Fibroblast of lung (primary cell): ENCODE results near the gene MBOAT1. TPM values are rescaled to one million over a fixed set of nuclear protein-coding genes. Genes with fewer than 3 reads are reported as not detected.

Experiments used
- DNase-seq, 2 donors: peaks; one replicate each; pipeline versions ENCODE4 v3.0.0 to v3.0.0-alpha.2; 2010; ENCODE audit warnings: low read depth in 2 of 2
- H2AFZ ChIP-seq: 2 replicates; pipeline ENCODE4 v1.5.1; 2012; ENCODE audit warnings: low read length, control low read depth, inconsistent platforms
- H3K27ac ChIP-seq: 2 replicates; pipeline ENCODE4 v1.5.1; 2011; ENCODE audit warnings: low read length, control low read depth; ENCODE audit not compliant: insufficient read depth
- H3K27me3 ChIP-seq: 2 replicates; pipeline ENCODE4 v1.5.1; 2011; ENCODE audit warnings: mild to moderate bottlenecking, low read length; ENCODE audit not compliant: control insufficient read depth, insufficient read depth
- H3K36me3 ChIP-seq: 2 replicates; pipeline ENCODE4 v1.5.1; 2011; ENCODE audit warnings: low read length; ENCODE audit not compliant: control insufficient read depth, insufficient read depth
- H3K4me1 ChIP-seq: 2 replicates; pipeline ENCODE4 v1.5.1; 2011; ENCODE audit warnings: low read length; ENCODE audit not compliant: control insufficient read depth, insufficient read depth; ENCODE audit errors: extremely low read depth
- H3K4me2 ChIP-seq: 2 replicates; pipeline ENCODE4 v1.5.1; 2011; ENCODE audit warnings: low read length, control low read depth; ENCODE audit not compliant: insufficient read depth; ENCODE audit errors: extremely low read depth
- H3K4me3 ChIP-seq, 4 experiments: fragments of 200-600 bp in 1 of 4; sonication (generic) in 1 of 4; replicated peaks in 1 of 4; 2 replicates each; pipeline ENCODE4 v1.5.1; 2011 to 2016; ENCODE audit warnings: low read length in 4 of 4, low read depth in 3 of 4, mild to moderate bottlenecking in 3 of 4, control low read depth in 2 of 4, inconsistent platforms in 1 of 4, mixed read lengths in 1 of 4; ENCODE audit not compliant: insufficient read depth in 1 of 4; ENCODE audit errors: control extremely low read depth in 1 of 4
- H3K79me2 ChIP-seq: 2 replicates; pipeline ENCODE4 v1.5.1; 2012; ENCODE audit warnings: mild to moderate bottlenecking, low read length, inconsistent platforms; ENCODE audit not compliant: control insufficient read depth, insufficient read depth
- H3K9ac ChIP-seq: 2 replicates; pipeline ENCODE4 v1.5.1; 2011; ENCODE audit warnings: mild to moderate bottlenecking, low read length, control low read depth; ENCODE audit not compliant: insufficient read depth
- H3K9me3 ChIP-seq: 2 replicates; pipeline ENCODE4 v1.5.1; 2012; ENCODE audit warnings: low read depth, low read length; ENCODE audit not compliant: control insufficient read depth, insufficient read depth
- H4K20me1 ChIP-seq: 2 replicates; pipeline ENCODE4 v1.5.1; 2011; ENCODE audit warnings: low read length; ENCODE audit not compliant: control insufficient read depth, insufficient read depth; ENCODE audit errors: extremely low read depth
- EZH2 ChIP-seq: IDR thresholded peaks from 2 replicates; pipeline ENCODE4 v1.5.1; 2012; ENCODE audit warnings: low read length, control low read depth, mild to moderate bottlenecking; ENCODE audit errors: missing control alignments
- polyA plus RNA-seq, 2 donors: library from polyadenylated mRNA; depleted of rRNA in 1 of 2; stranded (reverse) in 1 of 2; unstranded in 1 of 2; fragments of >200 nt; gene quantifications; 2 replicates each; pipeline ENCODE4 v1.2.1, GENCODE V29; 2011 to 2012; ENCODE audit warnings: missing spikeins in 1 of 2
- total RNA-seq: library from RNA; depleted of rRNA; stranded (reverse); fragments of >200 nt; gene quantifications from 2 replicates; pipeline ENCODE4 v1.2.1, GENCODE V29; 2014
- TF ChIP-seq, protein P1 (sequence below), 2 donors: IDR thresholded peaks in 1 of 2; conservative IDR thresholded peaks in 1 of 2; 1 replicate in 1 of 2; 2 replicates in 1 of 2; pipeline ENCODE4 v1.5.1; 2011 to 2012; ENCODE audit warnings: low read length in 2 of 2, control low read depth in 1 of 2, inconsistent platforms in 1 of 2, low read depth in 1 of 2, mild to moderate bottlenecking in 1 of 2

The MBOAT1 gene
- total and polyA plus RNA-seq, 2 donors (not counting 1 experiment from before 2014, with no cell fraction given), result 3.1 to 6.6 TPM

DNA sequence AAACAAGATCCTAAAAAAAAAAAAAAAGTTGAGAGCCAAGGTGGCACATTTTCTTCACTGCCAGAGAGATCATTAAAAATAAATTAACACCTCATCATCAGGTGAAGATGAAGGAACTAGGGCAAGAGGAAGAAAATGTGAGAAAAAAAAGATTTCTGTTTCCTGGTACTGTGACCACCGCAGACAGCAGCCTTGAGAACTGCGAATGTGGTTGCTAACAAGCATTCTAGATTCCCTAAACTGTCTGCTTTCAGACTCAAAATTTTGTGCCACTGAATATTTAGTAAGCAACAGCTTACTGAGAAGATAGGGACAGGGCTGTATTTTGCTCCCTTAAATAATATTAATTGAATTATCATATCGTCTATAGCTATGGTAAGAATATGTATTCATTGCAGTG lies 24.1 kb upstream of the MBOAT1 start:
- Histone ChIP-seq H3K9ac (no peak overlapping the region), H3K4me2 (no peak overlapping the region), H3K4me1 (no peaks in the 10 kb centered on the region), H3K9me3 (no peaks in the 10 kb centered on the region), H3K79me2 (no peaks in the 10 kb centered on the region), H2AFZ (no peak overlapping the region), H3K36me3 (no peaks in the 10 kb centered on the region), H4K20me1 (no peaks in the 10 kb centered on the region), H3K4me3 (no peak overlapping the region), H3K27ac (no peak overlapping the region), H3K27me3 (no peaks in the 10 kb centered on the region)
- DNase-seq, result no peak
- TF ChIP-seq, protein P1, sequence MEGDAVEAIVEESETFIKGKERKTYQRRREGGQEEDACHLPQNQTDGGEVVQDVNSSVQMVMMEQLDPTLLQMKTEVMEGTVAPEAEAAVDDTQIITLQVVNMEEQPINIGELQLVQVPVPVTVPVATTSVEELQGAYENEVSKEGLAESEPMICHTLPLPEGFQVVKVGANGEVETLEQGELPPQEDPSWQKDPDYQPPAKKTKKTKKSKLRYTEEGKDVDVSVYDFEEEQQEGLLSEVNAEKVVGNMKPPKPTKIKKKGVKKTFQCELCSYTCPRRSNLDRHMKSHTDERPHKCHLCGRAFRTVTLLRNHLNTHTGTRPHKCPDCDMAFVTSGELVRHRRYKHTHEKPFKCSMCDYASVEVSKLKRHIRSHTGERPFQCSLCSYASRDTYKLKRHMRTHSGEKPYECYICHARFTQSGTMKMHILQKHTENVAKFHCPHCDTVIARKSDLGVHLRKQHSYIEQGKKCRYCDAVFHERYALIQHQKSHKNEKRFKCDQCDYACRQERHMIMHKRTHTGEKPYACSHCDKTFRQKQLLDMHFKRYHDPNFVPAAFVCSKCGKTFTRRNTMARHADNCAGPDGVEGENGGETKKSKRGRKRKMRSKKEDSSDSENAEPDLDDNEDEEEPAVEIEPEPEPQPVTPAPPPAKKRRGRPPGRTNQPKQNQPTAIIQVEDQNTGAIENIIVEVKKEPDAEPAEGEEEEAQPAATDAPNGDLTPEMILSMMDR (conservative IDR thresholded peaks at IDR 0.05 in 1 of 2, IDR thresholded peaks at IDR 0.05 in 1 of 2; ENCODE audit: low read depth in 1 of 2, low read length in 2 of 2), result no peak
- no peak for TF ChIP-seq EZH2

DNA sequence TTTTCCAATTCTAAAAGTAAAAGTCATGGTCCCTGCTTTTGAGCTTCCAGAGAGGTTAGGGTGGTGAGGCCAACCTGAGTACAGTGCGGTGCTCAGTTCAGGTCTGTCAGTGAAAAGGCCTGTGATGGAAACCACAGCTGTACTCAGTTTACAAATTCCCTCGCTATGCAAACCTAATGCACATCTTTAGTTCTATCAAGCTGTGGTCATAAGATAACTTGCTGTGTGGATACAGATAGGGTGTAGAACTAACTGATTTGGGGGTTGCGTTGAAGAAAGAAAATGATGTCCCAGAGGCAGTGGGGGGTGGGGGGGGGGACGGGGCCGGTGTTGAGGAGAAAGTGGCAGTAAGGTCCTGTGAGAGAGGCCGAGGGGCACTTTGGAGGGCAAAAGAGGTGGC lies 22.8 kb upstream of the MBOAT1 start:
- Histone ChIP-seq H3K4me3 (no peak overlapping the region), H3K79me2 (no peaks in the 10 kb centered on the region), H3K4me2 (no peak overlapping the region), H3K27ac (no peak overlapping the region), H3K9me3 (no peaks in the 10 kb centered on the region), H2AFZ (no peak overlapping the region), H4K20me1 (no peaks in the 10 kb centered on the region), H3K9ac (no peak overlapping the region), H3K36me3 (no peaks in the 10 kb centered on the region), H3K27me3 (no peaks in the 10 kb centered on the region), H3K4me1 (no peaks in the 10 kb centered on the region)
- no peak for TF ChIP-seq EZH2
- TF ChIP-seq, protein P1 (conservative IDR thresholded peaks at IDR 0.05 in 1 of 2, IDR thresholded peaks at IDR 0.05 in 1 of 2; ENCODE audit: low read depth in 1 of 2, low read length in 2 of 2), result no peak
- no peak for DNase-seq

DNA sequence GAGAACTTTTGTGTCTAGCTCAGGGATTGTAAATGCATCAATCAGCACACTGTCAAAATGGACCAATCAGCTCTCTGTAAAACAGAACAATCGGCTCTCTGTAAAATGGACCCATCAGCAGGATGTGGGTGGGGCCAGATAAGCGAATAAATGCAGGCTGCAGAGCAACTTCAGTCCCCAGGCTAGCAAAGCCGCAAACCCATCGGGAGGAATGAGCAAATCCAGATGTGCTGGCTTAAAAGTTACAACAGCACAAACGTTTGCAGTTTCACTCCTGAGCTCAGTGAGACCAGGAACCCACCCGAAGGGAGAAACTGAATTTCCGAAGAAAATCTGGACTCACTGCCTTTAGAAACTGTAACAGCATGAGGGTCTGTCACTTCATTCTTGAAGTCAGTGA lies 21.9 kb upstream of the MBOAT1 start:
- Histone ChIP-seq H3K36me3 (no peaks in the 10 kb centered on the region), H3K9ac (no peak overlapping the region), H3K4me3 (no peak overlapping the region), H3K4me2 (no peak overlapping the region), H3K27ac (no peak overlapping the region), H3K9me3 (no peaks in the 10 kb centered on the region), H3K4me1 (no peaks in the 10 kb centered on the region), H3K27me3 (no peaks in the 10 kb centered on the region), H4K20me1 (no peaks in the 10 kb centered on the region), H3K79me2 (no peaks in the 10 kb centered on the region), H2AFZ (no peak overlapping the region)
- no peak for DNase-seq
- TF ChIP-seq, protein P1 (conservative IDR thresholded peaks at IDR 0.05 in 1 of 2, IDR thresholded peaks at IDR 0.05 in 1 of 2; ENCODE audit: low read depth in 1 of 2, low read length in 2 of 2), result no peak
- no peak for TF ChIP-seq EZH2
